ENCODE data around the gene KRT75. TPM values are rescaled to one million over a fixed set of nuclear protein-coding genes. Genes with fewer than 3 reads are reported as not detected.

The KRT75 gene
- total and polyA plus RNA-seq, 8 donors, result not detected

GRCh38 chr12:52392465-52393007 is 41.6 kb downstream of the KRT75 start:
- Histone ChIP-seq H3K9me3 (no peaks in the 10 kb centered on the region), H3K27me3 (no peaks in the 10 kb centered on the region), H3K27ac (no peak overlapping the region), H3K4me3 (no peak overlapping the region), H3K36me3 (no peaks in the 10 kb centered on the region), H3K4me1 (no peaks in the 10 kb centered on the region)
- TF ChIP-seq CTCF (IDR thresholded peaks at IDR 0.05), result no peak
- no peak for FAIRE-seq
- intact Hi-C loops (cut with DNase I), result loop anchor here in 1 of 3 donors (10.0 kb wide), 1 partner anchor 102 kb away; the partner anchor contains the start of gene KRT6A
- WGBS, 2 donors, result 84 to 86% methylated on average over 7 of the region's 7 CpGs
- no peak for DNase-seq
- ATAC-seq, result no peak

- Histone ChIP-seq H3K27me3 (no peaks in the 10 kb centered on the region), H3K27ac (no peak overlapping the region), H3K4me3 (no peak overlapping the region), H3K4me1 (no peaks in the 10 kb centered on the region), H3K36me3 (no peaks in the 10 kb centered on the region), H3K9me3 (no peaks in the 10 kb centered on the region)
- FAIRE-seq (no peak), ATAC-seq (peak in 3 of 4 donors; percentile 62 to 79 (median 68)), DNase-seq (peak in 4 of 6 donors; percentile 16 to 75 (median 52))
- intact Hi-C loops (cut with DNase I), result loop anchor here in 1 of 3 donors (10.0 kb wide), 1 partner anchor 103 kb away; the partner anchor contains the start of gene KRT6A
- TF ChIP-seq CTCF (IDR thresholded peaks at IDR 0.05), result no peak
- WGBS, 2 donors, result 21 to 29% methylated on average over 4 of the region's 4 CpGs
Measured at GRCh38 chr12:52391618-52392002, 42.6 kb downstream of the KRT75 start.

- 64 to 67% methylated on average over 11 of the region's 11 CpGs for WGBS, 2 donors
- Histone ChIP-seq H3K4me3 (no peak overlapping the region), H3K36me3 (no peaks in the 10 kb centered on the region), H3K27ac (no peak overlapping the region), H3K4me1 (no peaks in the 10 kb centered on the region), H3K9me3 (no peaks in the 10 kb centered on the region), H3K27me3 (no peaks in the 10 kb centered on the region)
- intact Hi-C loops (cut with DNase I), result loop anchor here in 1 of 3 donors (10.0 kb wide), 1 partner anchor 104 kb away; the partner anchor contains the start of gene KRT6A
- FAIRE-seq (no peak), DNase-seq (no peak), ATAC-seq (peak in 3 of 4 donors; percentile 25 to 57 (median 52))
- TF ChIP-seq CTCF (IDR thresholded peaks at IDR 0.05), result no peak
Measured at GRCh38 chr12:52390739-52391617, 43.2 kb downstream of the KRT75 start.

GRCh38 chr12:52389313-52390207 is 44.6 kb downstream of the KRT75 start:
- ATAC-seq, result peak in 1 of 4 donors; percentile 31
- DNase-seq, result no peak
- H3K4me3 ChIP-seq, result no peak overlapping the region
- H3K36me3 ChIP-seq, result no peaks in the 10 kb centered on the region
- intact Hi-C loops (cut with DNase I), result loop anchor here in 1 of 3 donors (10.0 kb wide), 2 partner anchors 105 to 185 kb away; partner anchors contain the start of genes KRT6A and KRT74
- no peak for TF ChIP-seq CTCF (IDR thresholded peaks at IDR 0.05)
- H3K27ac ChIP-seq, result no peak overlapping the region
- WGBS, 2 donors, result 50 to 55% methylated on average over 9 of the region's 9 CpGs
- no peaks in the 10 kb centered on the region for H3K27me3 ChIP-seq
- no peak for FAIRE-seq
- no peaks in the 10 kb centered on the region for H3K4me1 ChIP-seq
- H3K9me3 ChIP-seq, result no peaks in the 10 kb centered on the region

Measured in pancreas (tissue), 10 donors.